IMR-90 (cell line): ENCODE results near the gene S100B. TPM values are rescaled to one million over a fixed set of nuclear protein-coding genes. Genes with fewer than 3 reads are reported as not detected.

ENCODE experiments used
- ATAC-seq: fragments of 200-7000 bp; cut with Tn5 transposase; 2 replicates; pipeline ENCODE4 v1.9.1; 2020; ENCODE audit warnings: low read depth, mild to moderate bottlenecking, moderate library complexity
- Bru-seq: library from RNA; stranded (reverse); fragments of 400-500 nt; gene quantifications from one replicate; lab custom pipeline; 2021; lab: Mats Ljungman, UMichigan
- BruChase-seq, 2 experiments: library from RNA; stranded (reverse); fragments of 400-500 nt; gene quantifications; one replicate each; lab custom pipeline; 2021; lab: Mats Ljungman, UMichigan
- BruUV-seq: library from RNA; stranded (reverse); fragments of 400-500 nt; replicated peaks from 2 replicates; lab custom pipeline; 2021; lab: Mats Ljungman, UMichigan
- CTCF ChIA-PET: fragments of 300-600 bp; formaldehyde crosslinking; extraction: SDS; loops from one replicate; lab custom pipeline; 2021; ENCODE audit warnings: antibody characterized with exemption; lab: Yijun Ruan, JAX
- POLR2A ChIA-PET: fragments of 300-600 bp; sonication (Branson Sonifier 250); formaldehyde crosslinking; loops from one replicate; lab custom pipeline; 2022; ENCODE audit warnings: antibody characterized with exemption; ENCODE audit not compliant: unreplicated experiment; lab: Charles Lee
- DNase-seq: peaks from one replicate; pipeline ENCODE4 v3.0.0; 2013
- H2AFZ ChIP-seq: replicated peaks from 2 replicates; pipeline ENCODE3; 2013; ENCODE audit warnings: low read length, mild to moderate bottlenecking; ENCODE audit not compliant: poor library complexity
- H2AK5ac ChIP-seq: 2 replicates; pipeline ENCODE4 v1.6.1; 2013; ENCODE audit warnings: low read depth, low read length, inconsistent platforms
- H2AK9ac ChIP-seq: replicated peaks from 2 replicates; pipeline ENCODE3; 2013; ENCODE audit warnings: mild to moderate bottlenecking, low read depth, low read length, moderate library complexity; ENCODE audit not compliant: poor library complexity
- H2BK120ac ChIP-seq: 2 replicates; pipeline ENCODE4 v1.6.1; 2013; ENCODE audit warnings: low read depth, low read length, inconsistent platforms
- H2BK15ac ChIP-seq: 3 replicates; pipeline ENCODE4 v1.6.1; 2013; ENCODE audit warnings: low read depth, low read length, inconsistent platforms
- H2BK20ac ChIP-seq: 2 replicates; pipeline ENCODE4 v1.6.1; 2013; ENCODE audit warnings: low read depth, mild to moderate bottlenecking, inconsistent platforms, low read length, moderate library complexity
- H2BK5ac ChIP-seq: 2 replicates; pipeline ENCODE4 v1.6.1; 2013; ENCODE audit warnings: mild to moderate bottlenecking, low read depth, low read length, inconsistent platforms; ENCODE audit not compliant: poor library complexity, severe bottlenecking
- H3K14ac ChIP-seq: replicated peaks from 2 replicates; pipeline ENCODE4 v1.6.1; 2013; ENCODE audit warnings: low read depth, low read length, inconsistent platforms
- H3K18ac ChIP-seq: 2 replicates; pipeline ENCODE4 v1.6.1; 2013; ENCODE audit warnings: low read depth, low read length, control low read depth
- H3K23ac ChIP-seq: 2 replicates; pipeline ENCODE4 v1.6.1; 2013; ENCODE audit warnings: low read depth, low read length, inconsistent platforms
- H3K27ac ChIP-seq: 2 replicates; pipeline ENCODE4 v1.5.1; 2013; ENCODE audit warnings: mild to moderate bottlenecking, control low read depth, low read length; ENCODE audit not compliant: insufficient read depth
- H3K27me3 ChIP-seq: 2 replicates; pipeline ENCODE4 v1.6.1; 2013; ENCODE audit warnings: low read length; ENCODE audit not compliant: control insufficient read depth, insufficient read depth
- H3K36me3 ChIP-seq: 2 replicates; pipeline ENCODE4 v1.6.1; 2013; ENCODE audit warnings: low read length, mixed read lengths; ENCODE audit not compliant: control insufficient read depth, insufficient read depth
- H3K4ac ChIP-seq: 2 replicates; pipeline ENCODE4 v1.6.1; 2013; ENCODE audit warnings: low read depth, low read length, inconsistent platforms
- H3K4me1 ChIP-seq: 2 replicates; pipeline ENCODE4 v1.6.1; 2013; ENCODE audit warnings: low read length, mixed read lengths; ENCODE audit not compliant: control insufficient read depth, insufficient read depth
- H3K4me2 ChIP-seq: 2 replicates; pipeline ENCODE4 v1.6.1; 2013; ENCODE audit warnings: low read depth, mild to moderate bottlenecking, control low read depth, low read length, moderate library complexity
- H3K4me3 ChIP-seq: 2 replicates; pipeline ENCODE4 v1.5.1; 2013; ENCODE audit warnings: low read depth, mild to moderate bottlenecking, control low read depth, low read length, moderate library complexity; ENCODE audit not compliant: insufficient read depth
- H3K56ac ChIP-seq: 2 replicates; pipeline ENCODE4 v1.6.1; 2013; ENCODE audit warnings: low read length, inconsistent platforms; ENCODE audit not compliant: insufficient read depth; ENCODE audit errors: extremely low read depth
- H3K79me1 ChIP-seq, 2 experiments: 2 replicates each; pipeline ENCODE4 v1.6.1; 2013; ENCODE audit warnings: low read length in 2 of 2, inconsistent platforms in 1 of 2, low read depth in 1 of 2
- H3K9ac ChIP-seq: 2 replicates; pipeline ENCODE4 v1.6.1; 2013; ENCODE audit warnings: low read depth, low read length, control low read depth
- H3K9me1 ChIP-seq: 2 replicates; pipeline ENCODE4 v1.6.1; 2013; ENCODE audit warnings: low read length, inconsistent platforms; ENCODE audit not compliant: insufficient read depth
- H3K9me3 ChIP-seq: 2 replicates; pipeline ENCODE4 v1.6.1; 2013; ENCODE audit warnings: low read length; ENCODE audit not compliant: control insufficient read depth, insufficient read depth
- H4K20me1 ChIP-seq: 2 replicates; pipeline ENCODE4 v1.6.1; 2013; ENCODE audit warnings: low read length, inconsistent platforms; ENCODE audit not compliant: insufficient read depth
- H4K5ac ChIP-seq: 2 replicates; pipeline ENCODE4 v1.6.1; 2013; ENCODE audit warnings: mild to moderate bottlenecking, low read depth, low read length, control low read depth
- H4K8ac ChIP-seq, 2 experiments: 2 replicates each; pipeline ENCODE4 v1.6.1; 2013; ENCODE audit warnings: low read depth in 2 of 2, low read length in 2 of 2, control low read depth in 1 of 2, inconsistent platforms in 1 of 2
- H4K91ac ChIP-seq: 2 replicates; pipeline ENCODE4 v1.6.1; 2013; ENCODE audit warnings: low read depth, low read length, inconsistent platforms; ENCODE audit not compliant: insufficient read depth
- BHLHE40 ChIP-seq: fragments of 150-350 bp; IDR thresholded peaks from 2 replicates; pipeline ENCODE4 v1.6.1; 2016; ENCODE audit warnings: mild to moderate bottlenecking, low read depth, low read length
- CHD1 ChIP-seq: IDR thresholded peaks from 2 replicates; pipeline ENCODE4 v1.6.1; 2012; ENCODE audit warnings: low read depth, low read length, improper control_type of control experiment
- CTCF ChIP-seq: conservative IDR thresholded peaks from 2 replicates; pipeline ENCODE4 v1.5.1; 2012; ENCODE audit warnings: mild to moderate bottlenecking, low read depth, low read length, improper control_type of control experiment
- ELK1 ChIP-seq: fragments of 150-350 bp; IDR thresholded peaks from 2 replicates; pipeline ENCODE4 v1.6.1; 2016; ENCODE audit warnings: low read depth, mild to moderate bottlenecking, low read length, moderate library complexity, borderline replicate concordance
- FOS ChIP-seq: fragments of 150-350 bp; IDR thresholded peaks from 2 replicates; pipeline ENCODE4 v1.6.1; 2016; ENCODE audit warnings: low read depth, low read length
- MAZ ChIP-seq: IDR thresholded peaks from 2 replicates; pipeline ENCODE4 v1.6.1; 2012; ENCODE audit warnings: low read depth, mild to moderate bottlenecking, low read length, improper control_type of control experiment, moderate library complexity, borderline replicate concordance
- MXI1 ChIP-seq: IDR thresholded peaks from 2 replicates; pipeline ENCODE4 v1.6.1; 2012; ENCODE audit warnings: low read depth, mild to moderate bottlenecking, low read length, moderate library complexity, borderline replicate concordance
- POLR2A ChIP-seq: IDR thresholded peaks from 2 replicates; pipeline ENCODE4 v1.6.1; 2012; ENCODE audit warnings: mild to moderate bottlenecking, low read depth, low read length
- RAD21 ChIP-seq: IDR thresholded peaks from 2 replicates; pipeline ENCODE4 v1.6.1; 2012; ENCODE audit warnings: low read length, improper control_type of control experiment
- RCOR1 ChIP-seq: IDR thresholded peaks from 2 replicates; pipeline ENCODE4 v1.6.1; 2012; ENCODE audit warnings: mild to moderate bottlenecking, low read length, improper control_type of control experiment; ENCODE audit not compliant: insufficient replicate concordance
- RFX5 ChIP-seq: IDR thresholded peaks from 2 replicates; pipeline ENCODE4 v1.8.0; 2012; ENCODE audit warnings: low read depth, mild to moderate bottlenecking, low read length, moderate library complexity
- USF2 ChIP-seq: fragments of 150-350 bp; IDR thresholded peaks from 2 replicates; pipeline ENCODE4 v1.6.1; 2017; ENCODE audit warnings: mild to moderate bottlenecking, antibody characterized with exemption, low read length, low read depth
- WGBS, 2 experiments: methylation state at CpG; one replicate each; pipeline versions ENCODE4 v1.1.5 to v1.1.7; 2013; ENCODE audit warnings: missing lambda C conversion rate in 2 of 2; ENCODE audit not compliant: insufficient read length in 1 of 2; ENCODE audit errors: extremely low coverage in 2 of 2; 5-methylcytosine and 5-hydroxymethylcytosine counted together
- dilution Hi-C: fragments of 300-500 bp; cut with HindIII; formaldehyde crosslinking; loops from one replicate; pipeline ENCODE4 v1.14.3; 2018; ENCODE audit warnings: low sequenced_read_pairs; ENCODE audit not compliant: unreplicated experiment
- in situ Hi-C: fragments of 300-500 bp; cut with MboI; formaldehyde crosslinking; loops from 3 replicates; pipeline ENCODE4 v1.14.3; 2019; ENCODE audit warnings: low sequenced_read_pairs, inconsistent platforms, mixed read lengths
- intact Hi-C: fragments of 100-400 bp; cut with micrococcal nuclease; formaldehyde crosslinking; loops from 2 replicates; pipeline ENCODE4 v1.10.0; 2022
- long read RNA-seq: library from polyadenylated mRNA; unstranded; transcript quantifications from one replicate; pipeline ENCODE4 v2.0.0, GENCODE V29; 2021; ENCODE audit not compliant: unreplicated experiment
- polyA plus RNA-seq, 3 experiments: library from polyadenylated mRNA; depleted of rRNA; stranded (reverse); fragments of >200 nt; gene quantifications; 2 replicates each; pipeline ENCODE4 v1.2.3, GENCODE V29; 2012; ENCODE audit warnings: low replicate concordance in 1 of 3
- total RNA-seq: library from RNA; depleted of rRNA; stranded (reverse); fragments of >200 nt; gene quantifications from 2 replicates; pipeline ENCODE4 v1.2.3, GENCODE V29; 2012; rRNA removed

Gene S100B
- total RNA-seq: 0.18 TPM in 1 of 2 replicates, not detected in the other
- polyA plus RNA-seq (2012; rRNA removed): 0.26 and 0.43 TPM in 2 replicates
- 0.04 and 0.16 TPM in 2 replicates for polyA plus RNA-seq (2012; cell fraction: cytosol; rRNA removed)
- 0.14 TPM in 1 of 2 replicates, not detected in the other for polyA plus RNA-seq (2012; cell fraction: nucleus; rRNA removed; ENCODE audit: low replicate concordance)
- Bru-seq, nascent RNA: percentile 12 among the genes with signal in this experiment
- BruChase-seq, experiment 1, labeled RNA remaining after a 6-hour chase: percentile 17 among the genes with signal in this experiment
- not detected for BruChase-seq, experiment 2, labeled RNA remaining after a 2-hour chase
- long read RNA-seq: 0 reads

- H3K9me1 ChIP-seq: no peaks in the 10 kb centered on the region
Measured at GRCh38 chr21:46604975-46605766, at the start of gene S100B. S100B (minus strand) TSS chr21:46605082; CDS start chr21:46602415, 2,667 bp downstream.

More at GRCh38 chr21:46604975-46605766, at the start of gene S100B:
- intact Hi-C loops: no loop called here
- no peak within 1 kb of the TSS for H4K8ac ChIP-seq
- H2BK20ac ChIP-seq: no peak within 1 kb of the TSS
- 0 out of 2 replicates have a peak, but pooled peaks cover 4% of the 10 kb centered on the region for H3K9me3 ChIP-seq
- CTCF ChIA-PET: no interaction called here
- DNase-seq: no peak
- no peak within 1 kb of the TSS for H3K9ac ChIP-seq
- H3K36me3 ChIP-seq: no peaks in the 10 kb centered on the region
- H2BK120ac ChIP-seq: no peak within 1 kb of the TSS
- no peak within 1 kb of the TSS for H2AK9ac ChIP-seq
- H2AK5ac ChIP-seq: no peak within 1 kb of the TSS
- no peaks in the 10 kb centered on the region for H3K4me1 ChIP-seq
- peaks cover 30% of the 10 kb centered on the region for H3K27me3 ChIP-seq
- H3K18ac ChIP-seq: no peak within 1 kb of the TSS
- no peak within 1 kb of the TSS for H2AFZ ChIP-seq
- dilution Hi-C loops: no loop called here
- no peak for TF ChIP-seq BHLHE40
- no peak for TF ChIP-seq FOS
- no peak for TF ChIP-seq RCOR1
- no peak for TF ChIP-seq CHD1
- TF ChIP-seq CTCF: no peak
- no peak for TF ChIP-seq MAZ
- TF ChIP-seq USF2: no peak
- TF ChIP-seq RAD21: no peak
- TF ChIP-seq ELK1: no peak
- TF ChIP-seq RFX5: no peak
- no peak for TF ChIP-seq MXI1
- no peak for TF ChIP-seq POLR2A
- no peaks in the 10 kb centered on the region for H4K20me1 ChIP-seq
- no peak within 1 kb of the TSS for H3K23ac ChIP-seq
- H3K56ac ChIP-seq: no peak within 1 kb of the TSS
- BruUV-seq: no TSS peak
- in situ Hi-C loops: no loop called here
- H3K4ac ChIP-seq: no peak within 1 kb of the TSS
- no peaks in the 10 kb centered on the region for H3K79me1 ChIP-seq
- H3K4me3 ChIP-seq: no peak within 1 kb of the TSS
- 65% methylated on average over 5 of the region's 15 CpGs; no CpG with 5 or more reads in 1 of the 2 experiments for WGBS, 2 experiments
- H2BK15ac ChIP-seq: no peak within 1 kb of the TSS
- H2BK5ac ChIP-seq: no peak within 1 kb of the TSS
- H4K91ac ChIP-seq: no peak within 1 kb of the TSS
- no peak within 1 kb of the TSS for H3K4me2 ChIP-seq
- POLR2A ChIA-PET: no interaction called here
- H4K5ac ChIP-seq: no peak within 1 kb of the TSS
- no peak within 1 kb of the TSS for H3K27ac ChIP-seq
- H3K14ac ChIP-seq: no peak within 1 kb of the TSS
- peak; percentile 70; the same call in 1 of the 2 replicates for ATAC-seq
